HuH-7 (cell line): ENCODE results near the gene SLC2A3.
"Not testable (repeated sequence)": the region's sequence is repeated elsewhere in the genome, so short reads cannot be mapped to it uniquely, and the experiment has no call there.

Source experiments
- DNase-seq: peaks from one replicate; pipeline ENCODE4 v3.0.0; 2011; ENCODE audit warnings: low spot score

SLC2A3 gene

GRCh38 chr12:7951671-7952070 is 15.7 kb upstream of the SLC2A3 start:
- no peak for DNase-seq

GRCh38 chr12:7950230-7950943 is 14.4 kb upstream of the SLC2A3 start:
- DNase-seq: not testable (repeated sequence)

GRCh38 chr12:7948589-7949260 is 12.7 kb upstream of the SLC2A3 start:
- no peak for DNase-seq

GRCh38 chr12:7947011-7947410 is 11.0 kb upstream of the SLC2A3 start:
- no peak for DNase-seq

GRCh38 chr12:7944760-7945159 is 8.8 kb upstream of the SLC2A3 start:
- not testable (repeated sequence) for DNase-seq

- DNase-seq: no peak
These were observed 4.9 kb upstream of the SLC2A3 start for GRCh38 chr12:7940906-7941305.

GRCh38 chr12:7937833-7938506 is 2.0 kb upstream of the SLC2A3 start:
- peak; percentile 28 for DNase-seq

- no peak for DNase-seq
These were observed 996 bp downstream of the SLC2A3 start for GRCh38 chr12:7934889-7935492.

GRCh38 chr12:7934091-7934888 is 1.7 kb downstream of the SLC2A3 start:
- DNase-seq: no peak

- DNase-seq: peak; percentile 71
These were observed 2.7 kb downstream of the SLC2A3 start for GRCh38 chr12:7933255-7933726.

- not testable (repeated sequence) for DNase-seq
These were observed 3.3 kb downstream of the SLC2A3 start for GRCh38 chr12:7932599-7933240.

GRCh38 chr12:7929083-7929792 is 6.7 kb downstream of the SLC2A3 start:
- DNase-seq: no peak

GRCh38 chr12:7927470-7927869 is 8.5 kb downstream of the SLC2A3 start:
- DNase-seq: no peak

- DNase-seq: not testable (repeated sequence)
These were observed 9.8 kb downstream of the SLC2A3 start for GRCh38 chr12:7926068-7926666.

- no peak for DNase-seq
These were observed 12.4 kb downstream of the SLC2A3 start for GRCh38 chr12:7923241-7924236.

GRCh38 chr12:7921181-7921580 is 14.8 kb downstream of the SLC2A3 start:
- DNase-seq: not testable (repeated sequence)

GRCh38 chr12:7918268-7918590 is 17.8 kb downstream of the SLC2A3 start:
- DNase-seq: not testable (repeated sequence)

GRCh38 chr12:7917392-7918267 is 18.4 kb downstream of the SLC2A3 start:
- DNase-seq: no peak
